Activated B cell treated with CpG ODN at 0.5 μM for 24 hours (primary cell): ENCODE data around the gene TSBP1. TPM values are rescaled to one million over a fixed set of nuclear protein-coding genes. Genes with fewer than 3 reads are reported as not detected.

Experiments used
- ATAC-seq: fragments of 200-7000 bp; cut with Tn5 transposase; one replicate; pipeline ENCODE4 v1.10.0; 2021; ENCODE audit warnings: low read depth, mild to moderate bottlenecking, moderate library complexity
- CTCF ChIA-PET: fragments of 350-600 bp; sonication (Branson Sonifier 250); formaldehyde crosslinking; loops from one replicate; lab custom pipeline; 2021; ENCODE audit warnings: antibody characterized with exemption; lab: Charles Lee
- POLR2A ChIA-PET: fragments of 350-600 bp; sonication (Branson Sonifier 250); formaldehyde crosslinking; loops from one replicate; lab custom pipeline; 2021; ENCODE audit warnings: antibody characterized with exemption; lab: Charles Lee
- DNase-seq: peaks from one replicate; pipeline ENCODE4 v3.0.0; 2022
- H3K27ac Mint-ChIP-seq: one replicate; pipeline ENCODE4 v1.8.0; 2020; ENCODE audit warnings: mixed read lengths
- H3K27me3 Mint-ChIP-seq: one replicate; pipeline ENCODE4 v1.8.0; 2021; ENCODE audit warnings: mixed read lengths
- H3K36me3 Mint-ChIP-seq: one replicate; pipeline ENCODE4 v1.8.0; 2021; ENCODE audit warnings: low read depth, mixed read lengths
- H3K4me1 Mint-ChIP-seq: one replicate; pipeline ENCODE4 v1.8.0; 2021; ENCODE audit warnings: mixed read lengths
- H3K4me3 Mint-ChIP-seq: one replicate; pipeline ENCODE4 v1.8.0; 2020; ENCODE audit warnings: mild to moderate bottlenecking, mixed read lengths
- H3K9me3 Mint-ChIP-seq: one replicate; pipeline ENCODE4 v1.8.0; 2020; ENCODE audit warnings: mixed read lengths
- CTCF ChIP-seq: fragments of 200-600 bp; IDR thresholded peaks from one replicate; pipeline ENCODE4 v1.8.0; 2022; ENCODE audit warnings: antibody characterized with exemption, mild to moderate bottlenecking
- intact Hi-C: fragments of 100-400 bp; cut with micrococcal nuclease; formaldehyde crosslinking; loops from one replicate; pipeline ENCODE4 v1.15.1; 2024
- total RNA-seq: library from RNA; stranded (reverse); gene quantifications from 2 replicates; pipeline ENCODE4 v1.2.3, GENCODE V29; 2022

Gene TSBP1
- total RNA-seq, 1 donor from 2014 or later: not detected

GRCh38 chr6:32379545-32379944, 7.8 kb upstream of the TSBP1 start:
- ChIA-PET CTCF (no interaction called here), POLR2A (no interaction called here)
- no peak for DNase-seq
- ATAC-seq: no peak
- Mint-ChIP-seq H3K4me3 (no peak overlapping the region), H3K9me3 (no peaks in the 10 kb centered on the region), H3K36me3 (peaks cover 7% of the 10 kb centered on the region), H3K27me3 (no peaks in the 10 kb centered on the region), H3K4me1 (peaks cover 27% of the 10 kb centered on the region), H3K27ac (peak overlapping the region; percentile 31)
- intact Hi-C loops: no loop called here
- TF ChIP-seq CTCF: no peak

- POLR2A ChIA-PET: no interaction called here
- Mint-ChIP-seq H3K27ac (peak overlapping the region; percentile 43), H3K36me3 (peaks cover 11% of the 10 kb centered on the region), H3K4me3 (no peak overlapping the region), H3K9me3 (no peaks in the 10 kb centered on the region), H3K4me1 (peaks cover 20% of the 10 kb centered on the region), H3K27me3 (no peaks in the 10 kb centered on the region)
- intact Hi-C loops: no loop called here
- no peak for ATAC-seq
- CTCF ChIA-PET: no interaction called here
- TF ChIP-seq CTCF: no peak
- no peak for DNase-seq
These were observed 4.2 kb upstream of the TSBP1 start for GRCh38 chr6:32375739-32376529.

GRCh38 chr6:32371229-32371628, 474 bp downstream of the TSBP1 start:
- CTCF ChIA-PET: no interaction called here
- H3K9me3 Mint-ChIP-seq: no peaks in the 10 kb centered on the region
- TF ChIP-seq CTCF: no peak
- peaks cover 12% of the 10 kb centered on the region for H3K36me3 Mint-ChIP-seq
- no peak overlapping the region for H3K27ac Mint-ChIP-seq
- H3K4me1 Mint-ChIP-seq: peaks cover 4% of the 10 kb centered on the region
- POLR2A ChIA-PET: no interaction called here
- H3K27me3 Mint-ChIP-seq: no peaks in the 10 kb centered on the region
- intact Hi-C loops: loop anchor here (5.0 kb wide), 1 partner anchor 34 kb away; no protein-coding TSS in a partner anchor
- H3K4me3 Mint-ChIP-seq: no peak overlapping the region
- DNase-seq (no peak), ATAC-seq (no peak)

GRCh38 chr6:32370505-32370904, 1.2 kb downstream of the TSBP1 start:
- intact Hi-C loops: loop anchor here (5.0 kb wide), 1 partner anchor 33 kb away; no protein-coding TSS in a partner anchor
- Mint-ChIP-seq H3K27ac (no peak overlapping the region), H3K27me3 (no peaks in the 10 kb centered on the region), H3K4me3 (no peak overlapping the region), H3K9me3 (no peaks in the 10 kb centered on the region), H3K4me1 (no peaks in the 10 kb centered on the region), H3K36me3 (peaks cover 10% of the 10 kb centered on the region)
- ATAC-seq (no peak), DNase-seq (no peak)
- TF ChIP-seq CTCF: no peak
- ChIA-PET CTCF (no interaction called here), POLR2A (no interaction called here)

- peaks cover 10% of the 10 kb centered on the region for H3K36me3 Mint-ChIP-seq
- no peaks in the 10 kb centered on the region for H3K9me3 Mint-ChIP-seq
- no peak overlapping the region for H3K27ac Mint-ChIP-seq
- DNase-seq: no peak
- ChIA-PET POLR2A (interaction anchor here (0.6 kb wide), 2 partner anchors 20 to 258 kb away, joined by 4 to 6 read pairs; no protein-coding TSS in a partner anchor), CTCF (no interaction called here)
- TF ChIP-seq CTCF: no peak
- intact Hi-C loops: loop anchor here (5.0 kb wide), 1 partner anchor 32 kb away; no protein-coding TSS in a partner anchor
- H3K27me3 Mint-ChIP-seq: no peaks in the 10 kb centered on the region
- ATAC-seq: no peak
- H3K4me1 Mint-ChIP-seq: no peaks in the 10 kb centered on the region
- H3K4me3 Mint-ChIP-seq: no peak overlapping the region
These were observed 2.0 kb downstream of the TSBP1 start for GRCh38 chr6:32369660-32370059.
